Karpas-422 (cell line): Measurements from ENCODE around the gene PORCN. TPM values are rescaled to one million over a fixed set of nuclear protein-coding genes. Genes with fewer than 3 reads are reported as not detected.

Source experiments
- DNase-seq: peaks from one replicate; pipeline ENCODE4 v3.0.0-alpha.2; 2015
- H2AFZ ChIP-seq: fragments of 200-600 bp; sonication (generic); 2 replicates; pipeline ENCODE4 v1.6.1; 2014; ENCODE audit warnings: antibody characterized with exemption, low read length, mixed read lengths
- H3K27ac ChIP-seq: fragments of 200-600 bp; sonication (generic); 2 replicates; pipeline ENCODE4 v1.5.1; 2014; ENCODE audit warnings: mild to moderate bottlenecking, low read length, moderate library complexity
- H3K27me3 ChIP-seq: fragments of 200-600 bp; sonication (generic); 2 replicates; pipeline ENCODE4 v1.6.1; 2014; ENCODE audit warnings: low read length, mixed read lengths
- H3K36me3 ChIP-seq: fragments of 200-600 bp; sonication (generic); 2 replicates; pipeline ENCODE4 v1.6.1; 2014; ENCODE audit warnings: low read length, mixed read lengths; ENCODE audit not compliant: insufficient read depth
- H3K4me1 ChIP-seq: fragments of 200-600 bp; sonication (generic); 2 replicates; pipeline ENCODE4 v1.6.1; 2014; ENCODE audit warnings: mild to moderate bottlenecking, low read length, mixed read lengths
- H3K4me2 ChIP-seq: fragments of 200-600 bp; sonication (generic); 2 replicates; pipeline ENCODE4 v1.6.1; 2014; ENCODE audit warnings: low read length, low read depth, mild to moderate bottlenecking; ENCODE audit not compliant: poor library complexity, severe bottlenecking
- H3K4me3 ChIP-seq: fragments of 200-600 bp; sonication (generic); 2 replicates; pipeline ENCODE4 v1.5.1; 2014; ENCODE audit warnings: mild to moderate bottlenecking, antibody characterized with exemption, low read length, mixed read lengths
- H3K79me2 ChIP-seq: fragments of 200-600 bp; sonication (generic); 2 replicates; pipeline ENCODE4 v1.6.1; 2014; ENCODE audit warnings: mild to moderate bottlenecking, low read length, mixed read lengths
- H3K9ac ChIP-seq: fragments of 200-600 bp; sonication (generic); 2 replicates; pipeline ENCODE4 v1.6.0; 2014; ENCODE audit warnings: low read length
- H3K9me2 ChIP-seq: fragments of 200-600 bp; sonication (generic), shearing (Covaris generic); replicated peaks from 2 replicates; pipeline ENCODE4 v1.6.0; 2014; ENCODE audit warnings: mild to moderate bottlenecking, low read length, moderate library complexity; ENCODE audit not compliant: insufficient read depth
- H3K9me3 ChIP-seq: fragments of 300-700, 200-600 bp; sonication (generic); 2 replicates; pipeline ENCODE4 v1.6.1; 2014; ENCODE audit warnings: low read length, mixed read lengths
- H4K20me1 ChIP-seq: fragments of 200-600 bp; sonication (generic); 2 replicates; pipeline ENCODE4 v1.6.1; 2014; ENCODE audit warnings: mild to moderate bottlenecking, antibody characterized with exemption, low read length, low read depth; ENCODE audit not compliant: insufficient read depth
- total RNA-seq: library from RNA; depleted of rRNA; stranded (reverse); fragments of >200 nt; shearing (Covaris generic); gene quantifications from 2 replicates; pipeline ENCODE4 v1.2.3, GENCODE V29; 2014; ENCODE audit warnings: low replicate concordance

Gene PORCN
- total RNA-seq, 1 experiment from 2014 or later, result not detected

DNA sequence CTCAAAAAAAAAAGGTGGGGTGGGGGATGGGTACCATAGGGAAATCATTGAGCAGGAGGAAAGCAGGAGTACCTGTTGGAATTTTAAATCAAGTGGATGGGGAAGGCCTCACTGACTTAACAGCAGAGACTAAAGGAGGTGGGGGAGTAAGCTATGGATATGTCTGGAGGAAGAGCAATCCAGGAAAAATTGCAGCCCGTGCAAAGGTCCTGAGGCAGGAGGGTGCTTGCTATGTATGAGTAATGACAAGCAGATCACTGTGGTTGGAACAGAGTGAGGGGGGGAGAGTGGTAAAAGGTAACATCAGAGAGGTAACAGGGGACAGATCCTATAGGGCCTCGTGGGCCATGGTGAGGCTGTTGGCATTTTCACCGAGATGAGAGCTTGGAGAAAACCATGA, 28.6 kb upstream of the PORCN start:
- Histone ChIP-seq H3K9me3 (no peaks in the 10 kb centered on the region), H2AFZ (no peak overlapping the region), H4K20me1 (no peaks in the 10 kb centered on the region; the same call in 1 of the 2 replicates), H3K27ac (no peak overlapping the region), H3K9ac (no peak overlapping the region), H3K79me2 (peaks cover 24% of the 10 kb centered on the region), H3K27me3 (no peaks in the 10 kb centered on the region), H3K4me3 (no peak overlapping the region), H3K4me1 (peaks cover 7% of the 10 kb centered on the region), H3K9me2 (no peaks in the 10 kb centered on the region), H3K36me3 (no peaks in the 10 kb centered on the region), H3K4me2 (no peak overlapping the region)
- DNase-seq, result no peak

DNA sequence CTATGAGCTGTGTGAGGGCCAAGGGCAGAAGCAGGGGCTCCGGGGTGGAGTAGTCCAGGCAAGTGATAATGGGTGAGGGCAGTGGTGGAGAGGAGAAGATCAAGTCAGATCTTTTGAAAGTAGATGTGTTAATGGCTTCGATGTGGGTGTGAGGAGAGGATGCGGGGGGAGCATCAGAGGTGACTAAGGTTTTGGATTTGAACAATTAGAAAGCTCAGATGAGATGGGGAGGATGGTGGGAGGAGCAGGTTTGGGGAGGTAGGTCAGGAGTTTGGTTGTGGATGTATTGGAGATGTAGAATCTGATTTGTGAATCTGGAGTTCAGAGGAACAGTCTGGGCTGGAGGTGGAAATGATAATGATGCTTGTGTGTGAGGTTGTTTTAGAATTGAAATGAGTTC, 28.2 kb upstream of the PORCN start:
- Histone ChIP-seq H3K4me2 (no peak overlapping the region), H3K79me2 (peaks cover 24% of the 10 kb centered on the region), H4K20me1 (no peaks in the 10 kb centered on the region; the same call in 1 of the 2 replicates), H3K9ac (no peak overlapping the region), H3K36me3 (no peaks in the 10 kb centered on the region), H3K4me1 (peaks cover 7% of the 10 kb centered on the region), H3K27me3 (no peaks in the 10 kb centered on the region), H3K27ac (no peak overlapping the region), H3K9me2 (no peaks in the 10 kb centered on the region), H3K4me3 (no peak overlapping the region), H2AFZ (no peak overlapping the region), H3K9me3 (no peaks in the 10 kb centered on the region)
- no peak for DNase-seq

DNA sequence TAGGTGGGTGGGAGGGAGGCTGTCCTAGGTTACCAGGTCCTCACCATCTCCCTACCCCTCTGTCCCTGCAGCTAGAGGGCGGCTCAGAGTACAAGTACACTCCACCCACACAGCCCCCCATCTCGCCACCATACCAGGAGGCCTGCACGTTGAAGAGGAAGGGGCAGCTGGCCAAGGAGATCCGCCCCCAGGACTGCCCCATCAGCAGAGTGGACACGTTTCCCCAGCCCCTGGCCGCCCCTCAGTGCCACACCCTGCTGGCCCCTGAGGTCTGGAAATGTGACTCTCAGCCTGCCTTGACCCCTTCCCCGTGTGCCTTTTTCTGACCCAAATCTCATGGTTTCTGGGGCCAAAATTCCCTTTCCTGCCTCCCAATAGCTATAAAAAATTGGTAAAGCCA, 26.3 kb upstream of the PORCN start:
- Histone ChIP-seq H3K4me2 (no peak overlapping the region), H3K9me2 (no peaks in the 10 kb centered on the region), H3K27me3 (no peaks in the 10 kb centered on the region), H4K20me1 (no peaks in the 10 kb centered on the region; the same call in 1 of the 2 replicates), H3K9ac (no peak overlapping the region), H3K4me3 (no peak overlapping the region), H3K27ac (no peak overlapping the region), H3K79me2 (peaks cover 9% of the 10 kb centered on the region), H3K9me3 (no peaks in the 10 kb centered on the region), H2AFZ (no peak overlapping the region), H3K4me1 (peaks cover 1% of the 10 kb centered on the region), H3K36me3 (no peaks in the 10 kb centered on the region)
- DNase-seq, result no peak

DNA sequence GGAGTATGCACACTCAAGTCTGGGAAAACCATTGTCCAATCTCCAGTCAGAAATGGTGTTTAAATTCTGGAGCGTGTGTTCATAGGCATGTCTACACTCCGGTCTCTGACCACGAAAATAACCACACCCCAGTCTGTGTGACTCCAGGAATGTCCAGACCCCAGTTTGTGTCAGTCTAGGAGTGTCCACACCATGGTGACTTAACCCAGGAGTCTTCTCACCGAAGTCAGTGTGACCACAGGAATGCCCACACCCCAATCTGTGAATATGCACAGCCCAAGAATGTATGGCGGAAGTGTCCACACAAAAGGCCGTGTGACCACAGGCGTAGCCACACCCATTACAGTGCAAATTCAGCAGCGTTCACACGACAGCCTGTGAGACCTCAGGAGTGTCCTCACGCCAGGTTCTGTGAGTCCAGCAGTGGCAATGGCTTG, 21.4 kb upstream of the PORCN start:
- no peaks in the 10 kb centered on the region for H3K27me3 ChIP-seq
- no peak overlapping the region for H3K9ac ChIP-seq
- H3K9me2 ChIP-seq, result no peaks in the 10 kb centered on the region
- DNase-seq, result no peak
- H3K36me3 ChIP-seq, result no peaks in the 10 kb centered on the region
- no peaks in the 10 kb centered on the region for H3K9me3 ChIP-seq
- H3K4me2 ChIP-seq, result no peak overlapping the region
- H3K27ac ChIP-seq, result no peak overlapping the region
- H2AFZ ChIP-seq, result no peak overlapping the region
- H3K4me3 ChIP-seq, result no peak overlapping the region
- H3K4me1 ChIP-seq, result no peaks in the 10 kb centered on the region
- no peaks in the 10 kb centered on the region for H4K20me1 ChIP-seq
- H3K79me2 ChIP-seq, result no peaks in the 10 kb centered on the region

DNA sequence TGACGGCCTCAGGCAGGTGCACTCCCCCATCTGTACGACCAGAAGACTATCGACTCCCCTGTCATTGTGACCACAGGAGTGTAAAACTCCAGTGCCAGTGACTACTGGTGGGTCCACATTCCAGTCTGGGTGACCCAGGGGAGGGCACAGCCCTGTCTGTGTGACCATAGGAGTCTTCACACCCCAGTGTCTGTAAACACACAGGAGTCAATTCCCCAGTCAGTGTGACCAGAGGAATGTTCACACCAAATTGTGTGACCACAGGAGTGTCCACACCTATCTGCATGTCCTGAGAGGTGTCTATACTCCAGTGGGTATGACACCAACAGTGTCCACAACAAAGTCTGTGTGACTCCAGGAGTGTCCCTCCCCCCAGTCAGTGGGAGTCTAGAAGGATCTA, 20.8 kb upstream of the PORCN start:
- Histone ChIP-seq H3K4me3 (no peak overlapping the region), H3K36me3 (no peaks in the 10 kb centered on the region), H3K79me2 (no peaks in the 10 kb centered on the region), H4K20me1 (no peaks in the 10 kb centered on the region), H3K9ac (no peak overlapping the region), H3K9me2 (no peaks in the 10 kb centered on the region), H3K27ac (no peak overlapping the region), H3K27me3 (no peaks in the 10 kb centered on the region), H3K4me2 (no peak overlapping the region), H3K9me3 (no peaks in the 10 kb centered on the region), H3K4me1 (no peaks in the 10 kb centered on the region), H2AFZ (no peak overlapping the region)
- DNase-seq, result no peak

DNA sequence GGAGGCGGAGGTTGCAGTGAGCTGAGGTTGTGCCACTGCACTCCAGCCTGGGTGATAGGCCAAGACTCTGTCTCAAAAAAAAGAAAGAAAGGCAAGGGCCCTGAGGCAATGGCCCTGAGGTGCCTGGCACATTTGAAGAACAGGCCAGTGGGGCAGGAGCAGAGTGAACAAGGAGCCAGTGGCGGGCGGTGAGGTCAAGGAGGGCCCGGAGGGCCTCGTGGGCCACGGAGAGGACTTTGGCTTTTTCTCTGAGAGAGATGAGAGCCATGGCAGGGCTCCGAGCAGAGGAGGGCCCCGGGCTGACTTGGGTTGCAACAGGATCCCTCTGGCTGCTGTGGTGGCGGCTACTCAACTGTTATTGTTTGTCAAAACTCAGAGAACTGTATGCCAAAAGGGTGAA, 19.5 kb upstream of the PORCN start:
- no peaks in the 10 kb centered on the region for H3K9me3 ChIP-seq
- no peak for DNase-seq
- no peak overlapping the region for H3K9ac ChIP-seq
- H3K9me2 ChIP-seq, result no peaks in the 10 kb centered on the region
- no peak overlapping the region for H3K4me2 ChIP-seq
- no peak overlapping the region for H3K4me3 ChIP-seq
- H3K36me3 ChIP-seq, result no peaks in the 10 kb centered on the region
- no peaks in the 10 kb centered on the region for H3K4me1 ChIP-seq
- no peak overlapping the region for H3K27ac ChIP-seq
- H3K79me2 ChIP-seq, result no peaks in the 10 kb centered on the region
- H2AFZ ChIP-seq, result no peak overlapping the region
- no peaks in the 10 kb centered on the region for H4K20me1 ChIP-seq
- H3K27me3 ChIP-seq, result no peaks in the 10 kb centered on the region

DNA sequence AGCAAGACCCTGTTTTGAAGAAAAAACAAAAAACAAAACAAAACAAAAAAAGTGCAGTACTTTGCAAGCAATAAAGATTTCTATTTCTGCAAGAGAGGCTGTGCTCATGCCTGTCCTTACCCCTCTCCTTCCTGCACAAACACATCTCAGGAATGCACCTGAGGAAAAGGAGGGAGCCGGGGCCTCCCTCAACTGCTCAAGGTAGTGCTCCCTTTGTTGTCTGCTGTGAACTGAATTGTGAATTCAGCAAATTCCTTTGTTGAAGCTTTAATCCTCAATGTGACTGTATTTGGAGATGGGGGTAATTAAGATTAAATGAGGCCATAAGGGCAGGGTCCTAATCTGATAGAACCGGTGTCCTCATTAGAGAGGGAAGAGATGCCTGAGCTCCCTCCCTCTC, 18.9 kb upstream of the PORCN start:
- no peak overlapping the region for H3K4me2 ChIP-seq
- no peak overlapping the region for H3K9ac ChIP-seq
- H3K79me2 ChIP-seq, result no peaks in the 10 kb centered on the region
- H4K20me1 ChIP-seq, result no peaks in the 10 kb centered on the region
- no peak overlapping the region for H2AFZ ChIP-seq
- H3K36me3 ChIP-seq, result no peaks in the 10 kb centered on the region
- H3K27me3 ChIP-seq, result no peaks in the 10 kb centered on the region
- H3K9me2 ChIP-seq, result no peaks in the 10 kb centered on the region
- no peaks in the 10 kb centered on the region for H3K9me3 ChIP-seq
- H3K4me3 ChIP-seq, result no peak overlapping the region
- no peak overlapping the region for H3K27ac ChIP-seq
- DNase-seq, result no peak
- no peaks in the 10 kb centered on the region for H3K4me1 ChIP-seq

DNA sequence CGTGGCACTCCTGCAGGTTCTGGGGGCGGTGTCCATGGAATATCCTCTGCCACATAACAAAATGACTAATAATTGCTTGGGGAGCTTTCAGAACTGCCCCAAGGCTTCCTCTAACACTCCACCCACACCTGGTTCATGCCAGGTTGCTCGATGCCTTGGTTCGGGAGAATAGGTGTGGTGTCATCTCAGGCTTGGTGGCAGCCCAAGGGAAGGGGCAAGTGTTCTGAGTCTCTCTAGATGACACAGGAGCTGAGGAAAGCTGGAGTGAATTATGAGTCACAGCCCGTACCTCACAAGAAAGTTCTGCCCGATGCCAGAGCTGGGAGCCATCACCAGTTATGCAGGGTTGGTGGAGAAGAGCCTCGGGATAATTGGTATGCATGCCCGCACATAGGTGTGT, 18.1 kb upstream of the PORCN start:
- Histone ChIP-seq H3K27ac (no peak overlapping the region), H4K20me1 (no peaks in the 10 kb centered on the region), H3K9me2 (no peaks in the 10 kb centered on the region), H3K9me3 (no peaks in the 10 kb centered on the region), H3K36me3 (no peaks in the 10 kb centered on the region), H3K27me3 (no peaks in the 10 kb centered on the region), H2AFZ (no peak overlapping the region), H3K79me2 (no peaks in the 10 kb centered on the region), H3K9ac (no peak overlapping the region), H3K4me3 (no peak overlapping the region), H3K4me2 (no peak overlapping the region), H3K4me1 (no peaks in the 10 kb centered on the region)
- DNase-seq, result no peak

DNA sequence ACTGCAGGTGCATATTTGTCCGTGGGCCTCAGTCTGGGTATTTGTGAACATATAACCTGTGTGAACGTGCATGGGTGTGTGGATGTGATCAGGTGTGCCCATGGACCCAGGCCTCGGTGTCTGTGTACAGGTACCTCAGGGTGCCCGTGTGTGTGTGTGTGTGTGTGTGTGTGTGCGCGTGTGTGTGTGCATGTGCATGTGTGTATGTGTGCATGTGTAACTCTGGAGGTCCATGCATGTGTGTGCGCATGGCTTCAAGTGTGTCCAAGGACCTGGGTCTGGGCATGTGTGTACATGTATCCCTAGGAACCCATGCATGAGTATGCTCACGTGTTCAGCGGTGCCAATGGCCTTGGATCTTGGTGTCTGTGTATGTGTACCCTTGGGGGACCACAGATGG, 17.0 kb upstream of the PORCN start:
- Histone ChIP-seq H4K20me1 (no peaks in the 10 kb centered on the region), H3K4me2 (no peak overlapping the region), H3K9me3 (no peaks in the 10 kb centered on the region), H2AFZ (no peak overlapping the region), H3K9ac (no peak overlapping the region), H3K27me3 (no peaks in the 10 kb centered on the region), H3K36me3 (no peaks in the 10 kb centered on the region), H3K4me3 (no peak overlapping the region), H3K4me1 (no peaks in the 10 kb centered on the region), H3K27ac (no peak overlapping the region), H3K9me2 (no peaks in the 10 kb centered on the region), H3K79me2 (no peaks in the 10 kb centered on the region)
- DNase-seq, result no peak
